Measurements from ENCODE around the gene ADCY2.

ADCY2 gene

GRCh38 chr5:7808998-7809397 is 413.1 kb downstream of the ADCY2 start:
- Histone ChIP-seq H3K27me3 (no peaks in the 10 kb centered on the region), H3K4me1 (no peaks in the 10 kb centered on the region)
- TF ChIP-seq CTCF (IDR thresholded peaks at IDR 0.05): no peak

GRCh38 chr5:7811715-7812114 is 415.8 kb downstream of the ADCY2 start:
- Histone ChIP-seq H3K36me3 (no peaks in the 10 kb centered on the region), H3K27me3 (no peaks in the 10 kb centered on the region), H3K9me3 (no peaks in the 10 kb centered on the region), H3K4me3 (no peak overlapping the region), H3K27ac (no peak overlapping the region), H3K4me1 (peaks cover 0 to 7% (median 0%) of the 10 kb centered on the region in 4 donors)
- intact Hi-C loops (cut with DNase I; ENCODE audit: low total_unique reads): no loop called here
- DNase-seq: no peak
- no peak for TF ChIP-seq CTCF (IDR thresholded peaks at IDR 0.05)

More at GRCh38 chr5:7808998-7809397, 413.1 kb downstream of the ADCY2 start:
- Histone ChIP-seq H3K36me3 (no peaks in the 10 kb centered on the region), H3K9me3 (no peaks in the 10 kb centered on the region), H3K4me3 (no peak overlapping the region), H3K27ac (no peak overlapping the region)
- intact Hi-C loops (cut with DNase I; ENCODE audit: low total_unique reads): no loop called here
- DNase-seq: no peak

- H3K9me3 ChIP-seq: no peaks in the 10 kb centered on the region
- no peak overlapping the region for H3K4me3 ChIP-seq
- H3K27me3 ChIP-seq: no peaks in the 10 kb centered on the region
- DNase-seq: no peak
- intact Hi-C loops (cut with DNase I; ENCODE audit: low total_unique reads): no loop called here
- no peak for TF ChIP-seq CTCF (IDR thresholded peaks at IDR 0.05)
- H3K4me1 ChIP-seq: peaks cover 0 to 7% (median 0%) of the 10 kb centered on the region in 4 donors
- H3K27ac ChIP-seq: no peak overlapping the region
- no peaks in the 10 kb centered on the region for H3K36me3 ChIP-seq
Observed at GRCh38 chr5:7813007-7813406, 417.1 kb downstream of the ADCY2 start.

GRCh38 chr5:7813576-7813975 is 417.6 kb downstream of the ADCY2 start:
- Histone ChIP-seq H3K36me3 (no peaks in the 10 kb centered on the region), H3K4me3 (no peak overlapping the region), H3K27me3 (no peaks in the 10 kb centered on the region), H3K27ac (no peak overlapping the region), H3K4me1 (peaks cover 0 to 7% (median 0%) of the 10 kb centered on the region in 4 donors), H3K9me3 (no peaks in the 10 kb centered on the region)
- no peak for TF ChIP-seq CTCF (IDR thresholded peaks at IDR 0.05)
- DNase-seq: no peak
- intact Hi-C loops (cut with DNase I; ENCODE audit: low total_unique reads): no loop called here

- Histone ChIP-seq H3K27ac (no peak overlapping the region), H3K4me1 (peaks cover 0 to 7% (median 0%) of the 10 kb centered on the region in 4 donors), H3K27me3 (no peaks in the 10 kb centered on the region), H3K36me3 (no peaks in the 10 kb centered on the region), H3K9me3 (no peaks in the 10 kb centered on the region), H3K4me3 (no peak overlapping the region)
- intact Hi-C loops (cut with DNase I; ENCODE audit: low total_unique reads): no loop called here
- TF ChIP-seq CTCF (IDR thresholded peaks at IDR 0.05): no peak
- DNase-seq: no peak
Observed at GRCh38 chr5:7814816-7815215, 418.9 kb downstream of the ADCY2 start.
